C4-2B (cell line): ENCODE data around the gene GNG2.

Experiments
- ZFX ChIP-seq: fragments of 450-650 bp; IDR thresholded peaks from 2 replicates; pipeline ENCODE4 v1.6.1; 2017
- TF ChIP-seq, protein P1 (sequence below): fragments of 450-650 bp; conservative IDR thresholded peaks from 2 replicates; pipeline ENCODE4 v1.5.1; 2017; ENCODE audit warnings: mild to moderate bottlenecking

DNA sequence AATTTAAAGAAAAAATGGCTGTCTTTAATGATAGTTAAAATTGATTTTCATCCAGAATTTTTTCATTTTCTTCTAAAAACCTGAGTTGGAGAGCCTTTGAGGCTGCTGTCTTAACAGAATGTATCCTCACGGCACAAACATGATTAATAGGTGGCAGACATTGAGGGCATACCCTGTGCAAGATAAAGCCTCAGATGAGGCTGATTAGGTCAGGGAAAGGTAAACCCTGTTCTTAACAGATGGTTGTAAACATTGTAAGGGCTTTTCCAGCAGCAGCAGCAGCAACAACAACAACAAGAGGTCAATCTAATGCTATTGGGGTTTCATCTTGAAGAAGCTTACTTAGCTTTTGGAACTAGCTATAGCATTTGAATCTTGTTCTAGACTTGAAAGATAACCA, 17.4 kb downstream of the GNG2 start:
- TF ChIP-seq, protein P1, sequence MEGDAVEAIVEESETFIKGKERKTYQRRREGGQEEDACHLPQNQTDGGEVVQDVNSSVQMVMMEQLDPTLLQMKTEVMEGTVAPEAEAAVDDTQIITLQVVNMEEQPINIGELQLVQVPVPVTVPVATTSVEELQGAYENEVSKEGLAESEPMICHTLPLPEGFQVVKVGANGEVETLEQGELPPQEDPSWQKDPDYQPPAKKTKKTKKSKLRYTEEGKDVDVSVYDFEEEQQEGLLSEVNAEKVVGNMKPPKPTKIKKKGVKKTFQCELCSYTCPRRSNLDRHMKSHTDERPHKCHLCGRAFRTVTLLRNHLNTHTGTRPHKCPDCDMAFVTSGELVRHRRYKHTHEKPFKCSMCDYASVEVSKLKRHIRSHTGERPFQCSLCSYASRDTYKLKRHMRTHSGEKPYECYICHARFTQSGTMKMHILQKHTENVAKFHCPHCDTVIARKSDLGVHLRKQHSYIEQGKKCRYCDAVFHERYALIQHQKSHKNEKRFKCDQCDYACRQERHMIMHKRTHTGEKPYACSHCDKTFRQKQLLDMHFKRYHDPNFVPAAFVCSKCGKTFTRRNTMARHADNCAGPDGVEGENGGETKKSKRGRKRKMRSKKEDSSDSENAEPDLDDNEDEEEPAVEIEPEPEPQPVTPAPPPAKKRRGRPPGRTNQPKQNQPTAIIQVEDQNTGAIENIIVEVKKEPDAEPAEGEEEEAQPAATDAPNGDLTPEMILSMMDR = no peak
- no peak for TF ChIP-seq ZFX
